MCF 10A (cell line): ENCODE results near the gene CSNK1A1. TPM values are rescaled to one million over a fixed set of nuclear protein-coding genes. Genes with fewer than 3 reads are reported as not detected.

Experiments
- BruUV-seq: library from RNA; stranded (reverse); fragments of 400-500 nt; replicated peaks from 2 replicates; lab custom pipeline; 2021; lab: Mats Ljungman, UMichigan
- CTCF ChIA-PET: fragments of 300-600 bp; sonication (Branson Sonifier 250); formaldehyde crosslinking; extraction: SDS; loops from one replicate; lab custom pipeline; 2021; ENCODE audit warnings: antibody characterized with exemption, inconsistent platforms; lab: Yijun Ruan, JAX
- POLR2A ChIA-PET: fragments of 300-600, 350-650 bp; sonication (Branson Sonifier 250); formaldehyde crosslinking; extraction: SDS; loops from one replicate; lab custom pipeline; 2020; ENCODE audit warnings: antibody characterized with exemption, inconsistent platforms; lab: Yijun Ruan, JAX
- DNase-seq: peaks from one replicate; pipeline ENCODE4 v3.0.0-alpha.2; 2018; ENCODE audit not compliant: unreplicated experiment
- H3K27ac Mint-ChIP-seq: one replicate; pipeline ENCODE4 v1.8.0; 2022; ENCODE audit warnings: mild to moderate bottlenecking, low read depth, mixed read lengths; ENCODE audit not compliant: unreplicated experiment
- H3K27me3 Mint-ChIP-seq: one replicate; pipeline ENCODE4 v1.8.0; 2022; ENCODE audit warnings: mixed read lengths; ENCODE audit not compliant: insufficient read depth, unreplicated experiment
- H3K36me3 Mint-ChIP-seq: one replicate; pipeline ENCODE4 v1.8.0; 2022; ENCODE audit warnings: mild to moderate bottlenecking, moderate library complexity, mixed read lengths; ENCODE audit not compliant: insufficient read depth, unreplicated experiment
- H3K4me1 Mint-ChIP-seq: one replicate; pipeline ENCODE4 v1.8.0; 2022; ENCODE audit warnings: mixed read lengths; ENCODE audit not compliant: insufficient read depth, unreplicated experiment
- H3K4me3 Mint-ChIP-seq: one replicate; pipeline ENCODE4 v1.8.0; 2022; ENCODE audit warnings: mild to moderate bottlenecking, moderate library complexity, mixed read lengths; ENCODE audit not compliant: unreplicated experiment
- H3K9me3 Mint-ChIP-seq: one replicate; pipeline ENCODE4 v1.8.0; 2022; ENCODE audit warnings: mixed read lengths; ENCODE audit not compliant: unreplicated experiment
- intact Hi-C: fragments of 100-400 bp; cut with micrococcal nuclease; formaldehyde crosslinking; loops from 2 replicates; pipeline ENCODE4 v1.14.1; 2022
- total RNA-seq: library from RNA; stranded (reverse); gene quantifications from 2 replicates; pipeline ENCODE4 v1.2.3, GENCODE V29; 2022
- TF ChIP-seq, protein P1 (sequence below): fragments of 200-600 bp; IDR thresholded peaks from one replicate; pipeline ENCODE4 v1.8.0; 2022; ENCODE audit warnings: antibody characterized with exemption, mild to moderate bottlenecking; ENCODE audit not compliant: unreplicated experiment

The CSNK1A1 gene
- total RNA-seq, 1 experiment from 2014 or later: 744 TPM

DNA sequence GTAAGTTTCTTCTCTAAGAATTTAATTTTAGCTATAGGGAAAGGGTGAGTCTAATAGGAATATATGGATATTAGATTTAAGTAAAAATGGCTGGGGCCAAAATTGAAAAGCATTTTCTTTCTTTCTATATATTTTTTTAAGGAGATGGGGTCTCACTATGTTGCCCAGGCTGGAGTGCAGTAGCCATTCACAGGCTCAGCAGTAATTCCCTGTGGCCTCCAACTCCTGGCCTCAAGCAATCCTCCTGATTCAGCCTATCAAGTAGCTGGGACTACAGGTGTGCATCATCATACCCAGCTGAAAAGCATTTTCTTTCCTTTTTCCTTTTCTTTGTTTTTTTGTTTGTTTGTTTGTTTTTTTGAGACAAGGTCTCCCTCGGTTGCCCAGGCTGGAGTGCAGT, 41.1 kb downstream of the CSNK1A1 start:
- H3K4me3 Mint-ChIP-seq: no peak overlapping the region
- CTCF ChIA-PET: interaction anchor here (0.6 to 3.5 kb wide), 11 partner anchors 9 to 128 kb away, joined by 3 to 14 read pairs (median 5); no protein-coding TSS in a partner anchor
- no peak overlapping the region for H3K27ac Mint-ChIP-seq
- BruUV-seq: no TSS peak
- H3K4me1 Mint-ChIP-seq: peaks cover 8% of the 10 kb centered on the region
- intact Hi-C loops: no loop called here
- DNase-seq: no peak
- TF ChIP-seq, protein P1, sequence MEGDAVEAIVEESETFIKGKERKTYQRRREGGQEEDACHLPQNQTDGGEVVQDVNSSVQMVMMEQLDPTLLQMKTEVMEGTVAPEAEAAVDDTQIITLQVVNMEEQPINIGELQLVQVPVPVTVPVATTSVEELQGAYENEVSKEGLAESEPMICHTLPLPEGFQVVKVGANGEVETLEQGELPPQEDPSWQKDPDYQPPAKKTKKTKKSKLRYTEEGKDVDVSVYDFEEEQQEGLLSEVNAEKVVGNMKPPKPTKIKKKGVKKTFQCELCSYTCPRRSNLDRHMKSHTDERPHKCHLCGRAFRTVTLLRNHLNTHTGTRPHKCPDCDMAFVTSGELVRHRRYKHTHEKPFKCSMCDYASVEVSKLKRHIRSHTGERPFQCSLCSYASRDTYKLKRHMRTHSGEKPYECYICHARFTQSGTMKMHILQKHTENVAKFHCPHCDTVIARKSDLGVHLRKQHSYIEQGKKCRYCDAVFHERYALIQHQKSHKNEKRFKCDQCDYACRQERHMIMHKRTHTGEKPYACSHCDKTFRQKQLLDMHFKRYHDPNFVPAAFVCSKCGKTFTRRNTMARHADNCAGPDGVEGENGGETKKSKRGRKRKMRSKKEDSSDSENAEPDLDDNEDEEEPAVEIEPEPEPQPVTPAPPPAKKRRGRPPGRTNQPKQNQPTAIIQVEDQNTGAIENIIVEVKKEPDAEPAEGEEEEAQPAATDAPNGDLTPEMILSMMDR: no peak
- H3K27me3 Mint-ChIP-seq: no peaks in the 10 kb centered on the region
- POLR2A ChIA-PET: interaction anchor here (1.0 to 23.2 kb wide), 7 partner anchors 8 to 71 kb away, joined by 3 to 379 read pairs (median 7); partner anchors contain the start of gene CSNK1A1
- H3K9me3 Mint-ChIP-seq: no peaks in the 10 kb centered on the region
- H3K36me3 Mint-ChIP-seq: peaks cover 92% of the 10 kb centered on the region

DNA sequence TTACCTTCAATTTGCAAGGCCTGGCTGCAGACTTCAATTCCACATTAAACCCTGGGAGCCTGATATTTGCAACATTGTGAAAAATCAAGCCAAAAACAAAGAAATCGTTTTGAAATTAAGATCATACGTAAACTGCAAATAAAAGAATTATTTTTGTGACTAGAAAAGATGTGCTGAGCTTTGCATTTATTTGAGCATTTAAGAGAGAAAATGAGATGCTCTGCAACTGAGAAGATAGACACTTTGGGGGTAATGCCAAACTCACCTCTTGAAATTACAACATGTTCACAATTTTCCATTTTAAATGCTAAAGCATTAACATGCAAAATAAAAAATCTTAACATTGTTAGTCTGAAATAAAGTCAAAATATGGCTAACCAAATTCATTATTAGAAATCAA, 46.6 kb downstream of the CSNK1A1 start:
- intact Hi-C loops: no loop called here
- Mint-ChIP-seq H3K36me3 (peaks cover 100% of the 10 kb centered on the region), H3K27ac (no peak overlapping the region), H3K9me3 (no peaks in the 10 kb centered on the region), H3K27me3 (no peaks in the 10 kb centered on the region), H3K4me3 (no peak overlapping the region), H3K4me1 (no peaks in the 10 kb centered on the region)
- POLR2A ChIA-PET: interaction anchor here (0.7 to 16.0 kb wide), 8 partner anchors 9 to 62 kb away, joined by 3 to 191 read pairs (median 6); partner anchors contain the start of gene CSNK1A1
- DNase-seq: no peak
- BruUV-seq: TSS peak; percentile 3
- CTCF ChIA-PET: interaction anchor here (0.6 to 2.4 kb wide), 5 partner anchors 10 to 114 kb away, joined by 3 to 10 read pairs (median 4); no protein-coding TSS in a partner anchor
- TF ChIP-seq, protein P1: no peak

DNA sequence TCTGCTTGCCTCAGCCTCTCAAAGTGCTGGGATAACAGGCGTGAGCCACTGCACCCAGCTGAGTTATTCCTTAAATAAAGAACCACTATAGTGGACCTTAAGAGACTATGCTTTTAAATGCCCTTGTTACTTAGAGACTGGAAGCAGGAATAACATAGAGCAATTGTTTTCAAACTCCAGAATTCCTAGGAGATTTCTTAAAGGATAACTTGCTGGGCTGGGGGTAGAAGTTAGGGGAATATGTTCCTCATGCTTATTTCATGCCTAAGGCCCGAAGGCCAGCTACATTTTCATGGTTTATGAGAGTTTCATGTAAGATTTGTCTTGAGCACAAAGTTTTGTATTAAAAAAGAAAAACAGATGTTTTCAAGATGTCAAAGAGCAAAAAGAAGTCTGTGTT, 48.2 kb downstream of the CSNK1A1 start:
- H3K27ac Mint-ChIP-seq: no peak overlapping the region
- no peaks in the 10 kb centered on the region for H3K27me3 Mint-ChIP-seq
- TF ChIP-seq, protein P1: no peak
- no peaks in the 10 kb centered on the region for H3K9me3 Mint-ChIP-seq
- no peak overlapping the region for H3K4me3 Mint-ChIP-seq
- ChIA-PET POLR2A (interaction anchor here (0.7 to 16.0 kb wide), 12 partner anchors 11 to 63 kb away, joined by 3 to 191 read pairs (median 4); partner anchors contain the start of gene CSNK1A1), CTCF (interaction anchor here (0.5 to 1.9 kb wide), 8 partner anchors 62 to 236 kb away, joined by 3 to 6 read pairs (median 4); no protein-coding TSS in a partner anchor)
- no peak for DNase-seq
- H3K36me3 Mint-ChIP-seq: peaks cover 100% of the 10 kb centered on the region
- no peaks in the 10 kb centered on the region for H3K4me1 Mint-ChIP-seq
- intact Hi-C loops: no loop called here
- BruUV-seq: no TSS peak

DNA sequence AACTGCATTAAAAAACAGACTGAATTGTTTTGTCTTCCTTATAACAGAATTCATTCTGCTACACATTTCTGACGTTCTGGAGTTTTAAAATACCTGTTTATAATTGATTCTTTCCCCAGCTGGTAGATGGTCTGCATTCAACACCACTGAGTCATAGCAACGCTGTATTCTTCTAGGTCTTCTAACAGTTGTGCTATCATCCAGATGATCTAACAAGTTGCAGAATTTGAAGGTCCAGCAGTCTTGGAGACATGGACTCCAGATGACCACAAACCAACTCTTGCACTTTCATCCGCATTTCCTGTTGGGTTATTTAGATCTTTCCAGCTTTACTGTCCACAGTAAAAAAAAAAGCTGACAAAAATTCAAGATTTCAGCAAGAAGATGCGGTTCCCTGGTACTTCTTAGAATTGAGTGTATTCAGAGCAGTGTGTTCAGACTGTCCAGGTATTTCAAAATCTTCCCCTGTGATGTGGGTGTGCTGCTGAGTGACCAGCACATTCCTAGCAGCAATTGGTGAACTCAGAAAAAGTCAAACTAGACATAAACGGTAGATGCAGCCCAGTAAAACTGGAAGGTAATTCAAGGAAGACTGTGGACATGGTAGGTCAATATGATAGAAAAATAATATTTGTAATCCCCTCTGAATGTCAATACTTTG, 50.2 kb downstream of the CSNK1A1 start:
- H3K27ac Mint-ChIP-seq: no peak overlapping the region
- intact Hi-C loops: no loop called here
- H3K9me3 Mint-ChIP-seq: no peaks in the 10 kb centered on the region
- no peaks in the 10 kb centered on the region for H3K27me3 Mint-ChIP-seq
- no peak overlapping the region for H3K4me3 Mint-ChIP-seq
- H3K36me3 Mint-ChIP-seq: peaks cover 100% of the 10 kb centered on the region
- no peaks in the 10 kb centered on the region for H3K4me1 Mint-ChIP-seq
- TF ChIP-seq, protein P1: no peak
- CTCF ChIA-PET: interaction anchor here (0.6 to 4.3 kb wide), 6 partner anchors 11 to 850 kb away, joined by 3 to 26 read pairs (median 4); no protein-coding TSS in a partner anchor
- BruUV-seq: no TSS peak
- DNase-seq: no peak
- POLR2A ChIA-PET: interaction anchor here (0.7 to 16.0 kb wide), 10 partner anchors 9 to 118 kb away, joined by 3 to 191 read pairs (median 4); partner anchors contain the start of gene CSNK1A1
